K562 (cell line): ENCODE data around the gene MBOAT2. TPM values are rescaled to one million over a fixed set of nuclear protein-coding genes. Genes with fewer than 3 reads are reported as not detected.

Experiments
- ARID2 ChIP-seq: fragments of 450-650 bp; IDR thresholded peaks from 2 replicates; pipeline ENCODE4 v1.6.1; 2017; ENCODE audit warnings: antibody characterized with exemption, mild to moderate bottlenecking
- CBFA2T3 ChIP-seq: fragments of 450-650 bp; IDR thresholded peaks from 2 replicates; pipeline ENCODE4 v1.6.1; 2017
- E4F1 ChIP-seq: fragments of 250-450 bp; sonication (Bioruptor Pico); IDR thresholded peaks from 2 replicates; pipeline ENCODE4 v1.5.0; 2021; ENCODE audit warnings: mild to moderate bottlenecking, borderline replicate concordance
- LEF1 ChIP-seq: fragments of 450-650 bp; IDR thresholded peaks from 2 replicates; pipeline ENCODE4 v1.6.1; 2016; ENCODE audit warnings: mild to moderate bottlenecking
- MYBL2 ChIP-seq, 2 experiments: fragments of 450-650 bp in 1 of 2; sonication (generic) in 1 of 2; formaldehyde crosslinking in 1 of 2; IDR thresholded peaks; 2 replicates each; pipeline versions ENCODE4 v1.6.1 to v1.8.1; 2017 to 2022; ENCODE audit warnings: borderline replicate concordance in 1 of 2, inconsistent platforms in 1 of 2, low read depth in 1 of 2, mild to moderate bottlenecking in 1 of 2, missing genetic modification reagents in 1 of 2, moderate library complexity in 1 of 2
- NFIX ChIP-seq: fragments of 250-450 bp; sonication (Bioruptor Pico); IDR thresholded peaks from 2 replicates; pipeline ENCODE4 v1.4.0; 2020; ENCODE audit warnings: low read depth, mild to moderate bottlenecking, moderate library complexity
- NR1H2 ChIP-seq: sonication (generic); formaldehyde crosslinking; IDR thresholded peaks from 2 replicates; pipeline ENCODE4 v1.4.0; 2020; ENCODE audit warnings: mild to moderate bottlenecking, missing genetic modification reagents
- REST ChIP-seq, 2 experiments: fragments of 450-650 bp; formaldehyde crosslinking in 1 of 2; IDR thresholded peaks; 2 replicates each; pipeline versions ENCODE4 v1.4.0 to v1.6.1; 2014 to 2020; ENCODE audit warnings: mild to moderate bottlenecking in 2 of 2, borderline replicate concordance in 1 of 2, low read depth in 1 of 2
- SRF ChIP-seq, 2 experiments: fragments of 250-450, 450-650 bp in 1 of 2; sonication (Bioruptor Pico) in 1 of 2; sonication (generic) in 1 of 2; formaldehyde crosslinking; IDR thresholded peaks; 2 replicates each; pipeline versions ENCODE4 v1.5.0 to v1.5.1; 2020 to 2022; ENCODE audit warnings: mild to moderate bottlenecking in 1 of 2, missing genetic modification reagents in 1 of 2
- YY1 ChIP-seq, 3 experiments: IDR thresholded peaks; 2 replicates each; pipeline ENCODE4 v1.6.1; 2011; ENCODE audit warnings: low read length in 2 of 3, mild to moderate bottlenecking in 2 of 3, moderate library complexity in 2 of 3, borderline replicate concordance in 1 of 3, control low read depth in 1 of 3, low read depth in 1 of 3; ENCODE audit not compliant: insufficient read depth in 3 of 3, insufficient replicate concordance in 2 of 3, control insufficient read depth in 1 of 3, insufficient read length in 1 of 3; ENCODE audit errors: extremely low read depth in 1 of 3
- ZBTB26 ChIP-seq: fragments of 450-650 bp; formaldehyde crosslinking; IDR thresholded peaks from 2 replicates; pipeline ENCODE4 v1.4.0; 2022; ENCODE audit warnings: missing genetic modification characterization
- ZNF217 ChIP-seq: sonication (generic); formaldehyde crosslinking; IDR thresholded peaks from 2 replicates; pipeline ENCODE4 v1.8.0; 2022; ENCODE audit warnings: mild to moderate bottlenecking, missing genetic modification reagents
- ZNF384 ChIP-seq: IDR thresholded peaks from 2 replicates; pipeline ENCODE4 v1.6.1; 2012; ENCODE audit warnings: low read depth, low read length, improper control_type of control experiment
- ZNF583 ChIP-seq: fragments of 250-450 bp; sonication (Bioruptor Pico); IDR thresholded peaks from 2 replicates; pipeline ENCODE4 v1.4.0; 2020
- polyA plus RNA-seq, 8 experiments: library from polyadenylated mRNA; depleted of rRNA in 4 of 8; stranded (reverse) in 5 of 8; unstranded in 3 of 8; fragments of >200 nt; fragmentation: Nextera tagmentation in 2 of 8; fragmentation: Illumina TruSeq in 1 of 8; extraction: Ambion mirVana in 2 of 8; extraction: Trizol in 1 of 8; gene quantifications; 2 replicates each; pipeline versions ENCODE4 v1.2.1 to v1.2.3, GENCODE V29; 2011 to 2014; ENCODE audit warnings: inconsistent platforms in 1 of 8, missing spikeins in 1 of 8
- total RNA-seq, 7 experiments: library from RNA; depleted of rRNA in 6 of 7; stranded (reverse); fragments of >200 nt in 6 of 7; fragmentation: Illumina TruSeq in 2 of 7; extraction: Trizol in 2 of 7; gene quantifications; 2 replicates each; pipeline versions ENCODE4 v1.2.1 to v1.2.3, GENCODE V29; 2011 to 2021; ENCODE audit warnings: low replicate concordance in 1 of 7

MBOAT2 gene
- total and polyA plus RNA-seq, 9 of the 15 experiments (the other 6 are each of a cell fraction or from before 2014, with no cell fraction given), result 8.4 to 122 (median 27.6) TPM

GRCh38 chr2:8999102-8999446 lies 4.4 kb downstream of the MBOAT2 start (continued):
- TF ChIP-seq LEF1 (no peak), REST (IDR thresholded peaks at IDR 0.05; ENCODE audit: borderline replicate concordance) (peak; percentile 31; the same call in 1 of the 2 replicates), REST (CRISPR knock-in tag; IDR thresholded peaks at IDR 0.05; ENCODE audit: low read depth) (no peak), ZNF583 (no peak), E4F1 (CRISPR knock-in tag) (no peak), ZNF217 (CRISPR knock-in tag) (no peak), SRF (CRISPR knock-in tag; IDR thresholded peaks at IDR 0.05) (no peak), ZNF384 (no peak), ZBTB26 (CRISPR knock-in tag) (no peak), CBFA2T3 (peak; percentile 2), ARID2 (no peak), NFIX (CRISPR knock-in tag) (peak; percentile 25; the same call in 1 of the 2 replicates), MYBL2 (IDR thresholded peaks at IDR 0.05; ENCODE audit: low read depth) (no peak), MYBL2 (CRISPR knock-in tag; IDR thresholded peaks at IDR 0.05; ENCODE audit: borderline replicate concordance) (no peak), YY1 (IDR thresholded peaks at IDR 0.05; ENCODE audit: borderline replicate concordance in 1 of 3, control insufficient read depth in 1 of 3, extremely low read depth in 1 of 3, insufficient read depth in 3 of 3, insufficient read length in 1 of 3, insufficient replicate concordance in 2 of 3, low read depth in 1 of 3, low read length in 2 of 3) (peak in 1 of 3 experiments; percentile 32), NR1H2 (CRISPR knock-in tag) (no peak)
